Iris pigment epithelial cell (primary cell): Measurements from ENCODE around the gene KTN1.
A peak's percentile ranks its signal among the peaks of the same experiment; 100 is the strongest.

Experiments
- DNase-seq: peaks from one replicate; pipeline ENCODE4 v3.0.0-alpha.2; 2011; ENCODE audit warnings: low read depth

KTN1 gene

GRCh38 chr14:55579724-55580469 lies at the start of gene KTN1:
KTN1 (plus strand) TSS chr14:55580207; CDS start chr14:55612049, 31,842 bp downstream.
- DNase-seq = peak; percentile 83

DNA sequence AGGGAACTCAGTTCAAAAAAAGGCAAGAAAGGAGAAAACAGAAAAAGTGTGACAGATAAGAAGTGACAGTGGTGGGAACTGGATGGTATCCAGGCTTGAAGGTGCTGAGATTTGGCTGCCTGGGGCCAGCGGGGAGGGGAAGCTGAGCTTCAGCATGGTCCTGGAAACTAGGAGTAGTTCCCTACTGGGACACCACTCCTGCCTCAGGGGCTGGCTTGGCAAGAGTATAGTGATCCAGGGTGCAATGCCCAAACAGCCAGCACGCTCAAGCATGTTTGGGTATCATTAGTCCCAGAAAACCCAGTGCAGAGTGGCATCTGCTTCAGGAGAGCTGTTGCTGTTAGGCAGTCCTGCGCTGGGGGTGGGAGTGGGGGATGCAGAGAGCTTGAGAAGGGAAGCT lies 49.5 kb upstream of the KTN1 start:
- no peak for DNase-seq

GRCh38 chr14:55532645-55533344 lies 47.2 kb upstream of the KTN1 start:
- no peak for DNase-seq

DNA sequence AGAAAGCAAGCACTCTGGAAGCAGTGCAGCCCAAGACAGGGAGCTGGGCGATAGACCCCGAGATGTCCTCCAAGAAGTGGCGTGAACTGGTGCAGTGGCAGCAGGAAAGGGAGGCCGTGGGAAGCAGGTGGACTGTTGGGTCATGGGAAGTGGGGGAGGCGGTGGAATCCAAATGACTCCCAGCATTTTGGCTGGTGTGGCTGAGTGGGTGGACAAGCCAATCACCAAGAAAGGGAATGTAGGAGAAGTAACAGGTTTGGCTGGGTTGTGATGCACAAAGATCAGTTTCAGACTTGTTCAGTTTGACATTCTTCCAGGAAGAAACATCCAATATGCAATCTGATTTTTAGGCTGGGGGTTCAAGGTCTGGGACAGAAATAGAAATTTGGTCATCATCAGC lies 46.0 kb upstream of the KTN1 start:
- no peak for DNase-seq

- DNase-seq = peak; percentile 35
Observed at GRCh38 chr14:55535516-55536203, 44.3 kb upstream of the KTN1 start.

DNA sequence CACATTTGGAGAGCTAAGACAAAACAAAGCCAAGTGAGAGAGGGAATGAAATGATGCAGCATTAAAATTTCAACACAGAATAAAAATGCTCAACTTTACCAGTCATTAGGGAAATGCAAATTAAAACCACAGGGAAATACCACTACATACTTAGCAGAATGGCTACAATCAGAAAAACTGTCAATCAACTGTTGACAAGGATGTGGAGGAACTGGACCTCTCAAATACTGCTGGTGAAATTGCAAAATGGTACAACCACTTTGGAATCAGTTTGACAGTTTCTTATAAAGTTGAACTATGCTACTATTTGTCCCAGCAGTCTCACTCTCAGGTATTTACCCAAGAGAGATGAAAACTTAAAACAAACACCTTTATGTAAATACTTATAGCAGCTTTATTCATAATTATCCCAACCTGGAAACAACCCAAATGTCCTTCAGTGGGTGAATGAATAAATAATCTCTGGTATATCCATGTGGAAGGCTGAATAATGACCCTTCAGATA lies 43.8 kb upstream of the KTN1 start:
- DNase-seq = no peak

- DNase-seq = no peak
Observed at GRCh38 chr14:55537782-55538181, 42.2 kb upstream of the KTN1 start.

GRCh38 chr14:55539975-55540374 lies 40.0 kb upstream of the KTN1 start:
- no peak for DNase-seq

DNA sequence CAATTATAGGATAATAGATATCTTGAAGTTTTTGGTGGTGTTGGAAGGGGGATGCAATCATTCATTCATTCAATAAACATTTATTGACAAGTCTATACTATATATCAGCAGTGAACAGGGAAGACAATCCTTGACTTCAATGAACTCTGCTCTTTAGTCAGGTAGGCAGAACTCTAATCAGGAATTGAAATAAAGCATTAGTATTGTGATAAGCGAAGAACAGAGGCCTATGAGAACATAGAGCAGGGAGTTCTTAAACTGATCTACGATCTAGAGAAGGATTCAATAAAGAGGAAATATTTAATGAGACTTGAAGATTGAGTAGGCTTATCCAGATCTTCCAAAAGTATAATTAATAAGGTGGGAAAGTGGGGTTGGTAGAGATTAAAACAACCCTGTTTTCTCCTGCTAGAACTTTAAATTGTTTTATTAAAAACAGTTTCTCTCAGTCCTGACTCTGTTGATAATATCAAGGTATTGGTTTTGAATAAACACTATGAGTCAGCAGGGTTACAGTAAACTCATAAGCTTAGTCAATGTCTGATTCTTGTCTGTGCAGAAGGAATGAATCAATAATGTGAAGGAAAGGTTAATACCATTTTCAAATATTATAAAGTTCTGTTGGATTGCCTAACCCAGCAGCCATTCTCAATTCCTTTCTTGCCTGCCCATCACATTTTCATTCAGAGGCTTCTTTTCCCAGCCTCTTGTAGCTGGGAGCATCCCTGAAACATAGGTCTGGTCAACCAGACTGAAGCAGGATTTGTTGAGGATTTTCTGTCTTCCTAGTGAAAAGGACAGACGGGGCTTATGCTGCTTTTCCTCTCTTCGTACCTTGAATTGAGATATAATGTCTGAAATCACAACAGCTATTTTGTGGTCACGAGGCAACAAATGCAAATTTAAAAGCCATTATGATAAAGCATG lies 38.9 kb upstream of the KTN1 start:
- DNase-seq = peak; percentile 70

DNA sequence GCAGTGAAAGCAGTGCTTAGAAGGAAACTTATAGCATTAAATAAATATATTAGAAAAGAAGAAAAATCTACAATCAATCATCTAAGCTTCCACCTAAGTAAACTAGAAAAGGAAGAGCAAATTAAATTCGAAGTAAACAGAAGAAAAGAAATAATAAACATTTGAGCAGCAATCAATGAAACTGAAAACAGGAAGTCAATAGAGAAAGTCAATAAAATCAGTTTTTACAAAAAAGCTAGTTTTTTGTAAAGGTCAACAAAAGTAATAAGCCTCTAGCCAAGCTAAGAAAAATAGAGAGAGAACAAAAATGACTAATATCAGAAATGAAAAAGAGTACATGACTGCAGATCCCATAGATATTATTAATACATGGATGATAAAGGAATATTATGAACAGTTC lies 34.2 kb upstream of the KTN1 start:
- no peak for DNase-seq

- no peak for DNase-seq
Observed at GRCh38 chr14:55546212-55546874, 33.7 kb upstream of the KTN1 start.

DNA sequence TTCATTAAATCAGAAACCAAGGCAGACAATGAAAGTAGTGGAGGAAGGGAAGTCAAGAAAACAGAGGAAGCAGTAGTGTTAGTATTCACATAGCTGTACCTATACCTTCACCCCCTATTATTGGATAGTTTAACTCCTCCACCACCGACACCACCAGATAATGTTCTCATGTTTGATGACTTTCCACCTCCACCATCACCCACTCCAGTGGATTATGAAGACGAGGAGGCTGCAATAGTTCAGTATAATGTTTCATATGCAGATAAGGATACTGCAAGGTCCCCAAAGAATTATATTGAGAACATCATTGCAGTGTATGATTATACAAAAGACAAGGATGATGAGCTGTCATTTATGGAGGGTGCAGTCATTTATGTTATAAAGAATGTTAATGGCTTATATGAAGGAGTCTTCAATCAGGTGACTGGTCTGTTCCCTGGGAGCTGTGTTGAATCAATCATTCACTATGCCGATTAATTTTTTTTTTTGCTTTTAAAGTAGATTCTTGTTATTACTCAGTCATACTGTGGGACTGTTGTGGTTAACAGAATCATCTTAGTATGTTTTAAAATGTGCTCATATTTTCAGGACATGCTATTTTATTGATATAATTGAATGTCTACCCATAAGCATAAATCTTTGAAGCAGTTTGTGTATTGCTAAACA lies 32.2 kb upstream of the KTN1 start:
- no peak for DNase-seq

- DNase-seq = no peak
Observed at GRCh38 chr14:55553791-55554190, 26.2 kb upstream of the KTN1 start.

DNA sequence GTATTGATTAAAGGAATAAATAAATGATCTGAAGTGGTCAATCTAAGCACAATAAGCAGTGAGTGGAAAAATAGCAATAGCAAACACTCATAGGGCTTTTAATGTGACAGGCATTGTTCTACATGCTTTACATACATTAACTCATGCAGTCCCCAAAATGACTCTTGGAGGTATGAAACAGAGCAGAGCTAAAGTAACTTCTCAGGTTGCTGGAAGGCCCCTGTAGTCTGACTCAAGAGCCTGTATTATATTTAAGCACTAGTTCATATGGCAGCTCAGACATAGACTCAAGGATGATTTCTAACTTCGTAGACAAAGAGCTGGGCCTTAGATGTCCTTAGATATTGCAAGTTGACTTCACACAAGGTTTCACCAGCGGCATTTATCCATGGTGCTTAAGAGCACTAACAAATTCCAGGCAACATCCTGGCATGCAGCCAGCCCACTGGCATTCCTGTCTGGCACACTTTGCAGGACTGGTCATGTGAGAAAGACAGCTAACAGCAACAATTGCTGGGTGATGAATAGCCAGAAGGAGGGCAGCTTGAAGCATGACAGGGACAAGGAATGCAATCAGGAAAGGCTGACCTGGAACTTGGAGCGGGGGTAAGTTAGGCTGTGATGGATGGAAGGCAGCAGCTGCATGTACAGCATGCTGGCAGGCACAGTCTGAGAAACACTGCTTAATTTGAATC lies 22.9 kb upstream of the KTN1 start:
- peak; percentile 79 for DNase-seq

DNA sequence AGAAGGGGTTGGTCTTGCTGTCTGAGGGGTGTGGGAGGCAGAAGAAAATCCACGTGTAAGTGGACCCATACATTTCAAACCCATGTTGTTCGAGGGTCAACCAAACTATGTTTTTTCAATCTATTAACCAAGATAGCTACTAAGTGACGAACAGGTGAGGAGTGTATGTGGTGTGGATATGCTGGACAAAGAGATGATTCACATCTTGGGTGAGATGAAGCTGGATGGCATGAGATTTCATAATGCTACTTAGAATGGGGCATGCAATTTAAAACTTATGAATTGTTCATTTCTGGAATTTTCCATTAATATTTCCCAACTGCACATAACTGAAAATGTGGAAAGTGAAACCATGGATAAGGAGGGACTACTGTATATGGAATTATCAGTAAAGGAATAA lies 17.9 kb upstream of the KTN1 start:
- no peak for DNase-seq

- no peak for DNase-seq
Observed at GRCh38 chr14:55568618-55569017, 11.4 kb upstream of the KTN1 start.

GRCh38 chr14:55571125-55571889 lies 8.7 kb upstream of the KTN1 start:
- no peak for DNase-seq

- DNase-seq = no peak
Observed at GRCh38 chr14:55572578-55572977, 7.4 kb upstream of the KTN1 start.

- DNase-seq = no peak
Observed at GRCh38 chr14:55574988-55575387, 5.0 kb upstream of the KTN1 start.
